ENCODE measurements around the gene ARHGAP18.
A peak's percentile ranks its signal among the peaks of the same experiment; 100 is the strongest.

Gene ARHGAP18

GRCh38 chr6:129691709-129692108 is 18.3 kb downstream of the ARHGAP18 start:
- no peak for FAIRE-seq
- no peak for DNase-seq (ENCODE audit: low spot score)

- no peak for DNase-seq (ENCODE audit: low spot score)
- no peak for FAIRE-seq
Measured at GRCh38 chr6:129691043-129691640, 18.8 kb downstream of the ARHGAP18 start.

GRCh38 chr6:129686941-129687627 is 22.9 kb downstream of the ARHGAP18 start:
- FAIRE-seq (no peak), DNase-seq (ENCODE audit: low spot score) (no peak)

GRCh38 chr6:129685662-129686031 is 24.3 kb downstream of the ARHGAP18 start:
- DNase-seq (ENCODE audit: low spot score) (no peak), FAIRE-seq (no peak)

GRCh38 chr6:129684903-129685661 is 24.9 kb downstream of the ARHGAP18 start:
- DNase-seq (ENCODE audit: low spot score) (no peak), FAIRE-seq (no peak)

GRCh38 chr6:129684323-129684884 is 25.6 kb downstream of the ARHGAP18 start:
- FAIRE-seq = no peak

GRCh38 chr6:129683601-129684322 is 26.2 kb downstream of the ARHGAP18 start:
- FAIRE-seq (peak; percentile 97), DNase-seq (ENCODE audit: low spot score) (peak; percentile 100)

More at GRCh38 chr6:129684323-129684884, 25.6 kb downstream of the ARHGAP18 start:
- no peak for DNase-seq (ENCODE audit: low spot score)

- FAIRE-seq (no peak), DNase-seq (ENCODE audit: low spot score) (no peak)
Measured at GRCh38 chr6:129681913-129682205, 28.1 kb downstream of the ARHGAP18 start.

GRCh38 chr6:129680633-129681032 is 29.3 kb downstream of the ARHGAP18 start:
- FAIRE-seq (no peak), DNase-seq (ENCODE audit: low spot score) (no peak)

GRCh38 chr6:129679758-129680157 is 30.2 kb downstream of the ARHGAP18 start:
- DNase-seq (ENCODE audit: low spot score) (no peak), FAIRE-seq (no peak)

GRCh38 chr6:129679275-129679674 is 30.7 kb downstream of the ARHGAP18 start:
- FAIRE-seq = no peak
- no peak for DNase-seq (ENCODE audit: low spot score)

- no peak for FAIRE-seq
Measured at GRCh38 chr6:129678463-129678862, 31.5 kb downstream of the ARHGAP18 start.

GRCh38 chr6:129677620-129678325 is 32.2 kb downstream of the ARHGAP18 start:
- DNase-seq (ENCODE audit: low spot score) (no peak), FAIRE-seq (no peak)

More at GRCh38 chr6:129678463-129678862, 31.5 kb downstream of the ARHGAP18 start:
- DNase-seq (ENCODE audit: low spot score) = no peak

- FAIRE-seq = no peak
Measured at GRCh38 chr6:129675669-129676472, 34.1 kb downstream of the ARHGAP18 start.

GRCh38 chr6:129673748-129674147 is 36.2 kb downstream of the ARHGAP18 start:
- no peak for DNase-seq (ENCODE audit: low spot score)
- FAIRE-seq = no peak

More at GRCh38 chr6:129675669-129676472, 34.1 kb downstream of the ARHGAP18 start:
- no peak for DNase-seq (ENCODE audit: low spot score)

GRCh38 chr6:129672881-129673631 is 36.9 kb downstream of the ARHGAP18 start:
- peak; percentile 92 for FAIRE-seq
- DNase-seq (ENCODE audit: low spot score) = peak; percentile 83

- FAIRE-seq (no peak), DNase-seq (ENCODE audit: low spot score) (no peak)
Measured at GRCh38 chr6:129672341-129672682, 37.7 kb downstream of the ARHGAP18 start.

GRCh38 chr6:129671442-129672340 is 38.3 kb downstream of the ARHGAP18 start:
- FAIRE-seq = no peak
- DNase-seq (ENCODE audit: low spot score) = peak; percentile 59

Data from RCC 7860 (cell line).